Putamen (tissue), 1 donor: Measurements from ENCODE around the gene ZMYND8.
"Not testable (repeated sequence)": the region's sequence is repeated elsewhere in the genome, so short reads cannot be mapped to it uniquely, and the experiment has no call there.

Experiments used
- DNase-seq: peaks from one replicate; pipeline ENCODE4 v3.0.0-alpha.2; 2016; ENCODE audit warnings: low spot score

ZMYND8 gene

DNA sequence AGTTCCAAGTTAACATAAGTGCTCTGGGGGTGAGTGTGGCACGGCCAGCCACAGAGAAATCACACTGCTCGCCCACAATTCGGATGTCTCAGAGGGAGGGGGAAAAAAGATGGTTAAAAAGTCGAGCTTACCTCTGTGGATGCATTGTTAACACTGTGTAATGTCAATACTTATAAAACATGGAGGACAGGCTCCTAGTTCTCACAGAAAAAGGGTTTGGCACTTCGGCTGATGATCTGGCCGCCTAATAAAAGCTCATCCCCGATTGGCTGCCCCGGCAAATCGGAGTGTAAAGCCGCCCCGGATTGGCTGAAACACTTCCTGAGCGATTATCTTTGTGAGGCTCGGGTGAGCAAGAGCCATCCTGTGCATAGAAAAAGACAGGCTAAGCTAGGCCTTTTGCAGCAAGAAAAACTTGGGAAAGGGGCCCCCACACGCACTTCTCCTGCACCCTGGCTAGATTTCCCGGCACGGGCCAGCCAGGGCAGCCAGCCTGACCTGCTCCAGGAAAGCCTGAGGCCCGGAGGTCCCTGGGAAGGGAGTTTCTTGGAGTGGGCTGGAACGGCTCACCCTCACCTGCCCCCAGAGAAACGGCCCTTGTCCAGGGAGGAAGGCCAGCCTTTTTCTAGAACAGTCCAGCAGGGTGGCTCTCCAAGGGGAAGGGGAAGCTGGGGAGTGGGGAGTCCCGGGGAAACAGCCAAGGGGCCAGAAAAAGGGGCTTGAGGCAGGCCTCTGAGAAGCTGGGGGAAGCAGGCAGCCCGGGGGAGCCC lies at the start of gene ZMYND8:
Gene ZMYND8 (minus strand): TSS at position 174 of the 770 bp plus-strand sequence. CDS start 29 bp downstream, at position 145.
- peak; percentile 98 for DNase-seq

DNA sequence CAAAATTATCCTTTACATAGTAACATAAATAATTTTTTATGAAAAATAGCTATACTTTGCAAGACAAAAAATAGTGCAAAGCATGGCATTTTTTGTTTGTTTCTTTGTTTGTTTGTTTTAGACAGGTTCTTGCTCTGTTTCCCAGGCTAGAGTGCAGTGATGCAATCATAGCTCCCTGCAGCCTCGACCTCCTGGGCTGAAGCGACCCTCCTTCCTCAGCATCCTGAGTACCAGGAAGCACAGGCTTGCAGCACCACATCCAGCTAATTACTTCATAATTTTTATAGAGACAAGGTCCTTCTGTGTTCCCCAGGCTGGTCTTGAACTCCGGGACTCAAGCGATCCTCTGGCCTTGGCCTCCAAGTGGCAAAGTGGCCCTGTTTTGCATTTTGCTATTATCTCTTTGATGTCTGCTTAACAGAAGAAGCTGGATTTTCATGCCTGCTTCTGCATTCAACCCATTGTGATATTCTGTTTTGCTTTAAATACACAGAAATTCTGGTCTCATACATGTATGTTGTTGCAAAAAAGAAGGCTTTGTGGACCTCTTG lies 49.4 kb upstream of the ZMYND8 start:
- no peak for DNase-seq

DNA sequence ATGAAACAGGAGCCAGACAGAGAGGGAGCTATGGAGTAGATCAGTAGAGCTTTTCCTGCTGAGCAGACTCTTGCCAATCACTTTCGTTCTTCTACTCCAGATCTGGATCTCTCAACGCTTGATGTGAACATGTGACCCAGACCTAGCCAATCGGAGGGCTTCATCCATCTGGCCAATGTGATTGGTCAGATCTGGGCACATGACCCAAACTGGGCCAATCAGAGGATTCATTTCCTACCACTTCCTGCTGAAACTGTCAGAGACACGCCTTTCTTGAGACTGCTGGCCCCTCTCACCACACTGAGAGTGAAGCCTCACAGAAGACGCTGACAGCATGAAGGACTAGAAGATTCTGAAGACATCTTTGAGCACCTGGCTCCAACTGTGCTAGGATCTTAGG lies 44.2 kb upstream of the ZMYND8 start:
- DNase-seq: no peak

DNA sequence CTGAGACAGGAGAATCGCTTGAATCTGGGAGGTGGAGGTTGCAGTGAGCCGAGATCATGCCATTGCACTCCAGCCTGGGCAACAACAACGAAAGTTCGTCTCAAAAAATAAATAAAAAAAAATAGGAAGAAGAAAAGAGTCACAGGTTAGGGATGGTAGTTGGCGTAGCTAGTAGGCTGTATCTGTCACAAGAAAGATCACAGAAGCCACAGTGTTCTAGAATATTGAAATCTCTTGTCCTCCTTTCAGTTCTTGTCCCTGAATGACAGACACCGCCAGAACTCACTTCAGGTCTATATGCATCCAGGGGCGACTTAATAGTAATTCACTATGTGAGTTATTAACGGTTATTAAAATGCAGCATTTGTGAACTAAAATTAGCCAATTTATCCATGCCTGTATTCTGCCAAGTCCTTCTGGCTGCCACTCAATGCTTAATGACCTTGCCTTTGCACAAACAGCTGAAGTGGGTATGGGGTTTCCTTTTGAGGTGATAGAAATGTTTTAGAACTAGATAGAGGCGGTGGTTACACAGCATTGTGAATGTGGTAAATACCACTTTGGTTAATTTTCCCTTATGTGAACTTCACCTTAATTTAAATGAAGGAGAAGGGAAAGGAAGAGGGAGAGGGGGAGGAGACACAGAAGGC lies 41.3 kb upstream of the ZMYND8 start:
- DNase-seq: no peak

DNA sequence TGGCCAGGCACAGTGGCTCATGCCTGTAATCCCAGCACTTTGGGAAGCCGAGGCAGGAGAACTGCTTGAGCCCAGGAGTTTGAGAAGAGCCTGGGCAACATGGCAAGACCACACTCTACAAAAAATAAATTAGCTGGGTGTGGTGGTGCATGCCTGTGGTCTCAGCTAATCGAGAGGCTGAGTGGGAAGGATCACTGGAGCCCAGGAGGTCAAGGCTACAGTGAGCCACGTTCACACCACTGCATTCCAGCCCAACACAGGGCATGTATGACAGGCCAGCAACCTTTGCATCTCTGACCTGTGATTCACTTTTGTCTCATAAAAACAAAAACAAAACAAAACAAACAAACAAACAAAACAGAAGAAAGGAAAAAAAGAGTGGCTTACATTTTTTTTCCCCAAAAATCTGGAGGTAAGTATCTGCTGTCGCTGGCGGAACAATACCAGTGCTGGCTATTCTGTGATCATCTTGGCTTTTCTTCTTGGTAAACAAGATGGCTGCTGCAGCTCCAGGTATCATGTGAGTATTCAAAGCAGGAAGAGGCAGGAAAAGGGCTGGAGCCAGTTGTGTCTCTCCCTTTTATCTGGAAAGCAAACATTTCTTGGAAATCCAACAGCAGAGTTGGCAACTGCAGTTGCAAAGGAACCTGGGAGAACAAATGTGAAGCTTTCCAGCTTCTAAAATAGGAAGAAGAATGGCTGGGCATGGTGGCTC lies 40.4 kb upstream of the ZMYND8 start:
- no peak for DNase-seq

DNA sequence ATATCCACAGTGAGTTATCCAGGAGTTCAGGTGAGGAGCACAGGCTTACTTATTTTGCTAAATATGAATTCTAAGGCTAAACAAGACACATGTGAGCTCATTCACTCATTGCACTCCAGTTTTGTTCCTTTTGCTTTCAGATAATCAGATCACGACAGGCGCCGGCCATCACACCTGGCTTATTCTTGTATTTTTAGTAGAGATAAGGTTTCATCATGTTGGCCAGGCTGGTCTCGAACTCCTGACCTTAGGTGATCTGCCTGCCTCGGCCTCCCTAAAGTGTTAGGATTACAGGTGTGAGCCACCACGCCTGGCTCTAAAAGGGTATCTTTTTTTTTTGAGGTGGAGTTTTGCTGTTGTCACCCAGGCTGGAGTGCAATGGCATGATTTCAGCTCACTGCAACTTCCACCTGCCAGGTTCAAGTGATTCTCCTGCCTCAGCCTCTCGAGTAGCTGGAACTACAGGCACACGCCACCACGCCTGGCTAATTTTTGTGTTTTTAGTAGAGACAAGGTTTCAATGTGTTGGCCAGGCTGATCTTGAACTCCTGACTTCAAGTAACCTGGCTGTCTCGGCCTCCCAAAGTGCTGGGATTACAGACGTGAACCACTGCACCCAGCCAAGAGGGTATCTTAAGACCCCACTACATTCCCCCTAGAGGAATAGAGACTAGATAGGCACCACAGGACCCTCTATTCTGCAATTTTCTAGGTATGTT lies 37.5 kb upstream of the ZMYND8 start:
- DNase-seq: not testable (repeated sequence)

DNA sequence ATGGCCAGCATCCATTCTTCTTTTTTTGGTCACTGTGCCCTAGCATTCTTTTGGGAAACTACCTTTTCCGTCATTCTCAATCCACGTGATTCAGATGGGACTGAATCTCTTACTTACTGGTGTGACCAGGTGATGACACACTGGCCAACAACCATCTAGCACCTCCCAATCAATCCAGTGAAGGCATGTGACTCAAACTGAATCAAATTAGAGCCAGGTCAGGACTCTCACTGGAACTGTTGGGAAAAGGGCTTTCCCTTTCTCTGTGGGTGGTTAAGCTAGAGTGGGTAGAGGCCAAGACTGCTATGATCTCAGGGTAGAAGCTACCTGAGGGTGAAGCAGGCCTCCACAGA lies 36.2 kb upstream of the ZMYND8 start:
- no peak for DNase-seq

DNA sequence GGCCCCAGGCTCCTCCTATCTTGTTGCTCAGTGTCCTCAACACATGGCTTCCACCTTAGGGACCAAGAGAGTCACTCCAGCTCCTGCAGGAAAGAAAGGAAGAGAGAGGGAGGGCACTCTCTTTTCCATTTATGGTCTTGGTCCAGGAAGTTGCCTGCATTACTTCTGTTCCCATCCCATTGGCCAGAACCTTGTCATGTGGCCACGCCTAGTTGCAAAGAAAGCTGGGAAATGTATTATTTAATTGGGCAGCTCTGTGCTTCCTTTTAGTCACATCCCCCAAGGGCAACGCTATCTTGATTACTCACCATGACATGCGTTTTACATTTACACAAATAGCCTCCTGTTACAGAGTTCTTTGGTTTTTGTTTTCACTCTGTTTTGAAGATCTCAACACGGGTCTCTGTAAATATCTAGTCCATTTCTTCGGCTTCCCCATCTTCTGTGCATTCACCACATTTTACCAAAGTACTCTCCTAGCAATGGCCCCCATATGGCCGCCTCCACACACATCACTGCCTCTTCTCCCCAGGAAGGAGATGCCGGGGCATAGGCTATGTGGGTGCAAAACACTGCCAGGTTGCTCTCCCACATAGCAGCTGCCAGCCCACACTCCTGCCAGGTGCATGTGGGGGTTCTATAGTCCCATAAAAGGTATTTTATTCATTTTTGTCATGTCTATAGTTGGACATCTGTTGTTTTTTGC lies 35.7 kb upstream of the ZMYND8 start:
- DNase-seq: no peak

DNA sequence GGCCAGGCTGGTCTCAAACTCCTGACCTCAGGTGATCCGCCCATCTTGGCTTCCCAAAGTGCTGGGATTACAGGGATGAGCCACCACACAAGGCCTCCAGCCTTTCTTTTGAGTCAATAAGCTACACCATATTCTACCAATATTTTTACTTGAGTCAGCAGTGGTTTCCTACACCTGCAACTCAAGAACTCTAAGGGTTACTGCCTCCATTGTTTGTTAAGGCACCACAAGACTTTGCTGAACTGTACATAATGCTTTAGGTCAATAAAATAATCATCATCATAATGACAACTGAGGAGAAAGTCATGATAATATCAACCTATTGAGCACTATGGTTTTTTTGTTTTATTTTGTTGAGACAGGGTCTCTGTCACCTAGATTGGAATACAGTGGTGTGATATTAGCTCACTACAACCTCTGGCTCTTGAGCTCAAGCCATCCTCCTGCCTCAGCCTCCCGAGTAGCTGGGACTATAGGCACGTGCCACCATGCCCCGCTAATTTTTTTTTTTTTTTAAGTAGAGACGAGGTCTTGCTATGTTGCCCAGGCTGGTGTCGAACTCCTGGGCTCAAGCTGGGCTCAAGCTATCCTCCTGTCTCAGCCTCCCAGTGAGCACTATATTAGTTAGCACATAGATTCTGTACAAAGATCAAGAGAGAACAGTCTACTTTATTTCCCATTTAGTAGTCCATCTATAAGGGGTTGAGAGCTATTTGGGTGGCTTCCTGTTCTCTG lies 34.9 kb upstream of the ZMYND8 start:
- DNase-seq: no peak

DNA sequence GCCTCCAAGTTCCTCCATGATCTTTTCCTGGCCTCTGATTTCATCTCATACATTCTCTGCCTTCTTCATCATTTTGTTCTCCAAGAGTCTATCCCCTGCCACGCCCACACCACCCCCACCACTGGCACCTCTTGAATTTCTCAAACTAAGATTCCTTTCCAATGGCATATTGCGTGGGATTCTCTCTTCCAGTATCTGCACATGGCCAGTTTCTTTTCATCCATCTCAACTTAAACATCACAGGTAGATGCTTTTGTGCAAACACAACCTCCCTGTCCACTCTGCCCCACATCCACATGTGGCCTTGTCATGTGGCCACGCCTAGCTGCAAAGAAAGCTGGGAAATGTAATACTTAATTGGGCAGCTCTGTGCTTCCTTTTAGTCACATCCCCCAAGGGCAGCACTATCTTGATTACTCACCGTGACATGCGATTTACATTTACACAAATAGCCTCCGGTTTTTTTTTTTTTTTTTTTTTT lies 33.4 kb upstream of the ZMYND8 start:
- no peak for DNase-seq

DNA sequence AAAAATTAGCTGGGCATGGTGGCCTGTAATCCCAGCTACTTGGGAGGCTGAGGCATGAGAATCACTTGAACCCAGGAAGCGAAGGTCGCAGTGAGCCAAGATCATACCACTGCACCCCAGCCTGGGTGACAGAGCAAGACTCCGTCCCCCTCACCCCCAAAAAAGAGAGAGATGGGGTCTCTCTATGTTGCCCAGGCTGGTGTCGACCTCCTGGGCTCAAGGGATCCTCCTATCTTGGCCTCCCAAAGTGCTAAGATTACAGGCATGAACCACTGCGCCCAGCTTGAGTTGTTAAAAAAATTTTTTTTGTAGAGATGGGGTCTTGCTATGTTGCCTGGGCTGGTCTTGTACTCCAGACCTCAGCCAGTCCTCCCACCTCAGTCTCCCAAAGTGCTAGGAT lies 29.5 kb upstream of the ZMYND8 start:
- not testable (repeated sequence) for DNase-seq

DNA sequence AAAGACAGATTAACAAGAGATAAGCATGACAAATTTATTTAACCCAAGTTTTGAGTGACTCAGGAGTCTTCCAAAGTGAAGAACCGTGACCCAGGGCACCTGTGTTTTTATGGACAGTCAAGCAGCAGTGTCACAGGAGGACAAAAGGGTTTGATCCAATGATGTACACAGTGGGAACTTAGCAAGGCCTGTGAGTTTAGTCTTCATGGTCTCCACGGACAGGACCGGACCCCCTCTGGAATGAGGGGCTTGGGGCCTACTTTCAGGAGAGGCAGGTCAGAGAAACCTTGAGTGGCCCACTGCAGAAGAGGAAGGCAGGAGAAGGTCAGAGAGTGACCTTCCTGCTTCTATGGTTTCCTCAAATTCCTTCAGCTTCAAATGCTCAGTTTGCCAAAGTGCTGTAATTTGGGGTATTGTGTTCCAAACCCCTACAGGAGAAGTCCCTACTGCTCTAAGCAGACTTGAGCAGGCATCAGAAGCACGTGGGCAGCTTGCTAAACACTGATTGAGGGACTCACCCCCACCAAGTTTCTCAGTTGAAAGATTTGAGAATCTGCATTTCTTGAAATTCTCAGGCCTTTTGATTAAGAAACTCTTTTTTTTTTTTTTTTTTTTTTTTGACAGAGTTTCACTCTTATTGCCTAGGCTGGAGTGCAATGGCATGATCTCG lies 26.4 kb upstream of the ZMYND8 start:
- no peak for DNase-seq

DNA sequence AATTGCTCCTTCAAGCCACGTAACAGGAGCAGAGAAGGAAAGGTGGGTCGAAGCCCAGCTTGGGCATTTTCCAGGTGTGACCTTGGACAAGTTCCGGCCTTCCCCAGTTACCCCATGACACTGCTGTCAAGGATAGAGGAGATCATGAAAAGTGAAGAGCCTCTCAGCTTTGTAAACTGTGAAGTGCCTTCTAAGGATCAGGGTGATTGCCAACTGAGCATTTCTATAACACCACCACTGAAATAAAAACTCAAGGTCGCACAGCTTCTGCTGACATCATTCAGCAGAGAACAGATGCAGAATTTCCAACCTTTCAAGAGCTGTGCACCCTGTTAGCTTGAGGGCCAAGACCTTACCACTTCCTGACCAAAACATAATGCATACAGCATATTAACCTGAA lies 24.0 kb upstream of the ZMYND8 start:
- DNase-seq: no peak

DNA sequence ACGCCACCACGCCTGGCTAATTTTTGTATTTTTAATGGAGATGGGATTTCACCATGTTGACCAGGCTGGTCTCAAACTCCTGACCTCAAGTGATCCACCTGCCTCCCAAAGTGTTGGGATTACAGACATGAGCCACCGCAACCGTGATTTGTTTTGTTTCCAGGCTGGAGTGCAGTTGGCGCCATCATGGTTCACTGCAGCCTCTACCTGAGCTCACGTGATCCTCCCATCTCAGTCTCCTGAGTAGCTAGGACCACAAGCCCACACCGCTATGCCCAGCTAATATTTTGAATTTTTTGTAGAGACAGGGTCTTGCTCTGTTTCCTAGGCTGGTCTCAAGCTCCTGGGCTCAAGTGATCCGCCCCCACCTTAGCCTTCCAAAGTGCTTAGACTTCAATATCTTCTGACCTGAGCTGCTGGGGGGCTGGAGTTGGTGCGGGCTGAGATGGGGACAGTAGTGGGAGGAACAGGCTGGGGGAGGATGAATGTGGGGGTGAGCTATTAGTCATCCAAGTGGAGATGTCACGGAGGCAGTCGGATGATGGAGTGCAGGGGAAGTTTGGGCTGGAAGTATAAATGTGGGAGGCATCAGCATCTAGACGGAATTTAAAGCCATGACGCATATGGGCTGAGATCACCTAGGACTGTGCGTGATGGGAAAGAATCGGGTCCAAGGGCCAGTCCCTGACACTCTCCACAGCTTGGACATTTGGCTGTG lies 23.1 kb upstream of the ZMYND8 start:
- DNase-seq: peak; percentile 65

DNA sequence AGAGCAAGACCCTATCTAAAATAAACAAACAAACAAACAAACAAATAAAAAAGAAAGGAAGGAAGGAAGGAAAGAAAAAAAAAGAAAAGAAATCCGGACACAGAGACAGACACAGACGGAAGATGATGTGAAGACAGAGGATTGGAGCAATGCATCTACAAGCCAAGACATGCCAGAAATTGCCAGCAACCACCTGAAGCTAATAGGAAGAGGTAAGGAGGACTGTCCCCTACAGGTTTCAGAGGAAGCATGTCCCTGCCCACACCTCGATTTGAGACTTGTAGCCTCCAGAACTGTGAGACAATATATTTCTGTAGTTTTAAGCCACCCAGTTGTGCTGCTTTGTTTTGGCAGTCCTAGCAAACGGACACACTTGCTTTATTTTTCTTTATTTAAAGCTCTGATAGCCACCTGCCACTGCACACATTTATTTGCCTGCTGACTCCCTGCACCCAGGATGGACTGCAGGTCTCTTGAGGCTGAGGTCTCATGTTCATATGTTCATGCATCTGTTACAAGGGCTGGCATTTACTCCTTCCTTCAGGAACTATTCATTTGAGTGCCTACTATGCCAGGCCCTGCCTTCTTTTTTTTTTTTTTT lies 20.7 kb upstream of the ZMYND8 start:
- DNase-seq: no peak

DNA sequence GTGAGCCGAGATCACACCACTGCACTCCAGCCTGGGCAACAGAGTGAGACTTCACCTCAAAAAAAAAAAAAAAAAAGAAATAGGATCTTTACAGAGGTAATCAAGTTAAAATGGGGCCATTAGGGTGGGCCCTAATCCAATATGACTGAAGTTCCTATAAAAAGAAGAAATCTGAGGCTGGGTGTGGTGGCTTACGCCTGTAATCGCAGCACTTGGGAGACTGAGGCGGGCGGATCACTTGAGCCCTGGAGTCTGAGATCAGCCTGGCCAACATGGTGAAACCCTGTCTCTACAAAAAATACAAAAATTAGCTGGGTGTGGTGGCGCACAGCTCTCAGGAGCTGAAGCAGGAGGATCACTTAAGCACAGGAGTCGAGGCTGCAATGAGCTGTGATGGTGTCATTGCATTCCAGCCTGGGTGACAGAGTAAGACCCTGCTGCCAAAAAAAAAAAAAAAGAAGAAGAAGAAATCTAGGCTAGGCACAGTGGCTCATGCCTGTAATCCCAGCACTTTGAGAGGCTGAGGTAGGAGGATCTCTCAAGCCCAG lies 19.7 kb upstream of the ZMYND8 start:
- not testable (repeated sequence) for DNase-seq

DNA sequence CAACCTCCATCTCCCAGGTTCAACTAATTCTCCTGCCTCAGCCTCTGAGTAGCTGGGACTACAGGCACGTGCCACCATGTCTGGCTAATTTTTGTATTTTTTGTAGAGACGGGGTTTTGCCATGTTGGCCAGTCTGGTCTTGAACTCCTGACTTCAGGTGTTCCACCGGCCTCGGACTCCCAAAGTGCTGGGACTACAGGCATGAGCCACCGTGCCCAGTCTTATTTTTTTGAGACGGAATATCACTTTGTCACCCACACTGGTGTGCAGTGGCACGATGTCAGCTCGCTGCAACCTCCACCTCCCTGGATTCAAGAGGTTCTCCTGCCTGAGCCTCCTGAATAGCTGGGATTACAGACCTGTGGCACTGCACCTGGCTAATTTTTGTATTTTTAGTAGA lies 17.6 kb upstream of the ZMYND8 start:
- DNase-seq: not testable (repeated sequence)

DNA sequence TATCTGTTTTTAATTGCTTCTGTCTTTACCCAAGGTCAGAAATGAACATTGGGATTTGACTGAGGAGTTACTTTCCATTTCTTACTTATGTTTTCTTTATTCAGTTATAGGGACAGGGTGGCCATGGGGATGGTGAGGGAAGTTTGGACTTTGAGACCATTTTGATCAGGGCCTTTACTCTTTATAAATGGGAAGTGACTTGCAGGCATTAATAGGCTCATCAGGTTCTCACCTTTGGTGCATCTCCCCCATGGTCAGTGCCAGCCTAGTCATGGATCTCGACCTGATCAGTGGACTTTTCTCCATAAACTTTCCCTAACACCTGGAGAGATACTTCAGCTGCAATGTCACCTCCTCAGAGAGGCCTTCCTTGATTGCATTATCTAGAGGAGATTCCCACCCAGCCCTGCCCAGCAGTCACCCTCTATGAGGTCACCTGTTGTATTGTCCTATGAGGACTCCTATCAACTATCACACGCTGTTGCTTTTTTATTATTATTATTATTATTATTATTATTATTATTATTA lies 16.8 kb upstream of the ZMYND8 start:
- no peak for DNase-seq
